Midbrain (tissue), 1 donor: ENCODE data around the gene ADPRHL1.

Experiments used
- DNase-seq: peaks from one replicate; lab custom pipeline; 2025; lab: John Stamatoyannopoulos, UW

The ADPRHL1 gene

GRCh38 chr13:113417008-113417751 is 36.1 kb downstream of the ADPRHL1 start:
- DNase-seq = no peak

- no peak for DNase-seq
Measured at GRCh38 chr13:113415825-113416224, 37.5 kb downstream of the ADPRHL1 start.

GRCh38 chr13:113415032-113415431 is 38.3 kb downstream of the ADPRHL1 start:
- DNase-seq = no peak

GRCh38 chr13:113414335-113414734 is 39.0 kb downstream of the ADPRHL1 start:
- no peak for DNase-seq

GRCh38 chr13:113413898-113414282 is 39.4 kb downstream of the ADPRHL1 start:
- no peak for DNase-seq

- DNase-seq = no peak
Measured at GRCh38 chr13:113413178-113413897, 40.0 kb downstream of the ADPRHL1 start.

- DNase-seq = no peak
Measured at GRCh38 chr13:113412440-113412839, 40.8 kb downstream of the ADPRHL1 start.

GRCh38 chr13:113411216-113412023 is 41.9 kb downstream of the ADPRHL1 start:
- no peak for DNase-seq

- no peak for DNase-seq
Measured at GRCh38 chr13:113410472-113411201, 42.7 kb downstream of the ADPRHL1 start.

GRCh38 chr13:113408562-113408961 is 44.7 kb downstream of the ADPRHL1 start:
- DNase-seq = no peak

- no peak for DNase-seq
Measured at GRCh38 chr13:113407531-113408393, 45.5 kb downstream of the ADPRHL1 start.

GRCh38 chr13:113407103-113407530 is 46.2 kb downstream of the ADPRHL1 start:
- DNase-seq = no peak

GRCh38 chr13:113406321-113407102 is 46.8 kb downstream of the ADPRHL1 start:
- no peak for DNase-seq

- DNase-seq = no peak
Measured at GRCh38 chr13:113405481-113406300, 47.6 kb downstream of the ADPRHL1 start.

GRCh38 chr13:113404723-113405471 is 48.4 kb downstream of the ADPRHL1 start:
- DNase-seq = no peak

GRCh38 chr13:113404366-113404722 is 48.9 kb downstream of the ADPRHL1 start:
- DNase-seq = no peak

GRCh38 chr13:113403255-113404104 is 49.8 kb downstream of the ADPRHL1 start:
- no peak for DNase-seq
